ENCODE results near the gene EMD. TPM values are rescaled to one million over a fixed set of nuclear protein-coding genes. Genes with fewer than 3 reads are reported as not detected.
A peak's percentile ranks its signal among the peaks of the same experiment; 100 is the strongest.

EMD gene
- total RNA-seq, 2 donors from 2014 or later, result 43.8 to 74.2 TPM

- Histone ChIP-seq H3K27me3 (replicated peaks; ENCODE audit: insufficient read depth) (no peaks in the 10 kb centered on the region), H3K27ac (peak overlapping the region; percentile 97 to 98), H3K4me3 (peak overlapping the region; percentile 91), H3K4me1 (ENCODE audit: control insufficient read depth in 1 of 2, low read depth in 2 of 2) (peaks cover 8 to 48% of the 10 kb centered on the region in 2 donors), H3K9me3 (no peaks in the 10 kb centered on the region), H3K36me3 (no peaks in the 10 kb centered on the region)
- no peak for ATAC-seq (ENCODE audit: insufficient number of reproducible peaks, low FRiP score, low read depth)
- no peak for TF ChIP-seq CTCF (IDR thresholded peaks at IDR 0.05)
- DNase-seq (ENCODE audit: low spot score), result no peak
Measured at GRCh38 chrX:154380153-154380552, 1.1 kb downstream of the EMD start.

DNA sequence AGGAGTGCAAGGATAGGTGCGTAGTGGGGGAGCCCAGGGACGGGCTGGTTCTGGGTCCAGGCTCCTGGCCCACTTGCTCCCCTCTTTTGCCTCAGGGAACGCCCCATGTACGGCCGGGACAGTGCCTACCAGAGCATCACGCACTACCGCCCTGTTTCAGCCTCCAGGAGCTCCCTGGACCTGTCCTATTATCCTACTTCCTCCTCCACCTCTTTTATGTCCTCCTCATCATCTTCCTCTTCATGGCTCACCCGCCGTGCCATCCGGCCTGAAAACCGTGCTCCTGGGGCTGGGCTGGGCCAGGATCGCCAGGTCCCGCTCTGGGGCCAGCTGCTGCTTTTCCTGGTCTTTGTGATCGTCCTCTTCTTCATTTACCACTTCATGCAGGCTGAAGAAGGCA lies 1.7 kb downstream of the EMD start:
- H3K4me3 ChIP-seq, result peak overlapping the region; percentile 91
- peaks cover 8 to 43% of the 10 kb centered on the region in 2 donors for H3K4me1 ChIP-seq (ENCODE audit: control insufficient read depth in 1 of 2, low read depth in 2 of 2)
- no peaks in the 10 kb centered on the region for H3K27me3 ChIP-seq (replicated peaks; ENCODE audit: insufficient read depth)
- DNase-seq (ENCODE audit: low spot score) (no peak), ATAC-seq (ENCODE audit: insufficient number of reproducible peaks, low FRiP score, low read depth) (no peak)
- H3K36me3 ChIP-seq, result no peaks in the 10 kb centered on the region
- peak overlapping the region in 1 of 2 donors; percentile 98 for H3K27ac ChIP-seq
- H3K9me3 ChIP-seq, result no peaks in the 10 kb centered on the region
- TF ChIP-seq CTCF (IDR thresholded peaks at IDR 0.05), result no peak

DNA sequence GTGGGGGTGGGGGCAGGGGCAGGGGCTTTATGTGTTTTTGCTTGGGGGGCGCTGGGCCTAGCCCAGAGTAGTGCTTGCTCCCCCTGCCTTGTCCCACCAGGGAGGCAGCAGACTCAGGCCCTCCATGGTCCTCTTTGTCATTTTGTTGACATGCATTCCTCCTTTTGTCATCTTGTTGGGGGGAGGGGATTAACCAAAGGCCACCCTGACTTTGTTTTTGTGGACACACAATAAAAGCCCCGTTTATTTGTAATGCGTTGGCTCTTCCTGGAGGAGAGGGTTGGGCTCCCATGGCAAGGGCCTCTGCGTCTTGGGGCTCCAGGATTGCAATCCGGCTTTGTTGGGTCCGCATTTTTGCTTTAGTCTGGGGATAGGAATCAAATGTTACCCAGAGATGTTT lies 2.2 kb downstream of the EMD start:
- H3K4me1 ChIP-seq (ENCODE audit: control insufficient read depth in 1 of 2, low read depth in 2 of 2), result peaks cover 7 to 41% of the 10 kb centered on the region in 2 donors
- H3K4me3 ChIP-seq, result no peak overlapping the region
- no peaks in the 10 kb centered on the region for H3K36me3 ChIP-seq
- no peak for TF ChIP-seq CTCF (IDR thresholded peaks at IDR 0.05)
- DNase-seq (ENCODE audit: low spot score) (no peak), ATAC-seq (ENCODE audit: insufficient number of reproducible peaks, low FRiP score, low read depth) (no peak)
- no peaks in the 10 kb centered on the region for H3K9me3 ChIP-seq
- H3K27ac ChIP-seq, result no peak overlapping the region
- no peaks in the 10 kb centered on the region for H3K27me3 ChIP-seq (replicated peaks; ENCODE audit: insufficient read depth)

- H3K27me3 ChIP-seq (replicated peaks; ENCODE audit: insufficient read depth), result no peaks in the 10 kb centered on the region
- H3K27ac ChIP-seq, result no peak overlapping the region
- no peaks in the 10 kb centered on the region for H3K9me3 ChIP-seq
- H3K4me3 ChIP-seq, result no peak overlapping the region
- ATAC-seq (ENCODE audit: insufficient number of reproducible peaks, low FRiP score, low read depth), result no peak
- no peaks in the 10 kb centered on the region for H3K36me3 ChIP-seq
- DNase-seq (ENCODE audit: low spot score), result no peak
- H3K4me1 ChIP-seq (ENCODE audit: control insufficient read depth in 1 of 2, low read depth in 2 of 2), result peaks cover 0 to 28% of the 10 kb centered on the region in 2 donors
- TF ChIP-seq CTCF (IDR thresholded peaks at IDR 0.05), result no peak
Measured at GRCh38 chrX:154382483-154383069, 3.5 kb downstream of the EMD start.

- ATAC-seq (ENCODE audit: insufficient number of reproducible peaks, low FRiP score, low read depth), result no peak
- Histone ChIP-seq H3K27ac (no peak overlapping the region), H3K4me3 (no peak overlapping the region), H3K9me3 (no peaks in the 10 kb centered on the region), H3K4me1 (ENCODE audit: control insufficient read depth in 1 of 2, low read depth in 2 of 2) (peaks cover 0 to 28% of the 10 kb centered on the region in 2 donors), H3K27me3 (replicated peaks; ENCODE audit: insufficient read depth) (no peaks in the 10 kb centered on the region), H3K36me3 (no peaks in the 10 kb centered on the region)
- TF ChIP-seq CTCF (IDR thresholded peaks at IDR 0.05), result no peak
- no peak for DNase-seq (ENCODE audit: low spot score)
Measured at GRCh38 chrX:154383359-154384283, 4.5 kb downstream of the EMD start.

Data from thoracic aorta (tissue), 2 donors.